ENCODE measurements around the gene SEC22A.

DNA sequence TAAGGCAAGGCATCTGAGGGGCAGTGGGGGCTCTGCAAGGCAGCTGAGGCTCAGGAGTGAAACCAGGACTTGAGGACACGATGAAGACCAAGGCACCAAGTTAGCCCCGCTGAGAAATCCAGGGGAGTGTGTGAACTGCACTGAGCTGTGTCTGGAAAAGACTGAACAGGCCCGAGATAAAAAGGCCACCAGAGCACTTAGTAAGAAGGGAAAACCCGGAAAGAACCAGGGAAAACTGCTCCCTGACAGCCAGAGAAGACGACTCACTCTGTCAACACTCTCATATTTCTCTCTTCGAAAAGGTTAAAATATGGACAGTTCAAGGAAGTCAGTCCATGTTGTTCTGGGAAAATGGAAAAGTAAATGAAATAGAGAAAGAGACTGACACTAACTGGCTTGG, 109.0 kb downstream of the SEC22A start:
- TF ChIP-seq, protein P1, sequence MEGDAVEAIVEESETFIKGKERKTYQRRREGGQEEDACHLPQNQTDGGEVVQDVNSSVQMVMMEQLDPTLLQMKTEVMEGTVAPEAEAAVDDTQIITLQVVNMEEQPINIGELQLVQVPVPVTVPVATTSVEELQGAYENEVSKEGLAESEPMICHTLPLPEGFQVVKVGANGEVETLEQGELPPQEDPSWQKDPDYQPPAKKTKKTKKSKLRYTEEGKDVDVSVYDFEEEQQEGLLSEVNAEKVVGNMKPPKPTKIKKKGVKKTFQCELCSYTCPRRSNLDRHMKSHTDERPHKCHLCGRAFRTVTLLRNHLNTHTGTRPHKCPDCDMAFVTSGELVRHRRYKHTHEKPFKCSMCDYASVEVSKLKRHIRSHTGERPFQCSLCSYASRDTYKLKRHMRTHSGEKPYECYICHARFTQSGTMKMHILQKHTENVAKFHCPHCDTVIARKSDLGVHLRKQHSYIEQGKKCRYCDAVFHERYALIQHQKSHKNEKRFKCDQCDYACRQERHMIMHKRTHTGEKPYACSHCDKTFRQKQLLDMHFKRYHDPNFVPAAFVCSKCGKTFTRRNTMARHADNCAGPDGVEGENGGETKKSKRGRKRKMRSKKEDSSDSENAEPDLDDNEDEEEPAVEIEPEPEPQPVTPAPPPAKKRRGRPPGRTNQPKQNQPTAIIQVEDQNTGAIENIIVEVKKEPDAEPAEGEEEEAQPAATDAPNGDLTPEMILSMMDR (IDR thresholded peaks at IDR 0.05): no peak
- TF ChIP-seq POLR2AphosphoS5 (IDR thresholded peaks at IDR 0.05; ENCODE audit: insufficient read depth in 1 of 2, low read depth in 1 of 2) (no peak), POLR2A (IDR thresholded peaks at IDR 0.05) (no peak)
